ENCODE measurements around the gene RAPGEF1. TPM values are rescaled to one million over a fixed set of nuclear protein-coding genes. Genes with fewer than 3 reads are reported as not detected.

The RAPGEF1 gene
- total and polyA plus RNA-seq, 9 of the 15 experiments (the other 6 are each of a cell fraction or from before 2014, with no cell fraction given), result 0.06 to 44.1 (median 19.9) TPM

DNA sequence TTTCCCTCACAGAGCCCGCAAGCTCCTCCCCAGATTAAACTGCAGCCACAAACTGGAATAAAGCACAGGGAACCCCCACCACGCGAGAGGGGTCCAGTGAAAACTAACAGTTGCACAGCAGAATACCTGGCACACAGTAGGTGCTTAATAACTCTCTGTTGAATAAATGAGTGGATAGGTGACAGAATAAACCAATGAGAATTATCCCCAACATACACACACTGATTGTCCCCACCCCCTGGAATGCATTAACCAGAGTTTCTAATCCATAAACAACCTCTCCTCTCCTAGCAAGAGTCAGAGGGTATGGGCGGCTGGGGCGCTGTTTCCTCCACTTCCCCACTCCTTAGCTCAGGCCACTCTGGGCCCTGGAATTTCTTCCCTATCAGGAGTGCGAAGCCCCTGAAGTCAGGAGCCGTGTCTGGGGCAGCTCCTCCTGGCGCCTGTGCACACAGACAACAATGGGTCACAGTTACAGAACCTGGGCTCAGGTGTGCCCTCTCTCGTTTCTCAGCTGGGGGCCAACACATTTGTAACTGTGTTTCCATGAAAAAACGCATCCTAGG, 27.6 kb downstream of the RAPGEF1 start:
- H3K9me1 ChIP-seq (ENCODE audit: control insufficient read depth, insufficient read depth, low read length), result no peaks in the 10 kb centered on the region
- H3K27ac ChIP-seq (ENCODE audit: extremely low read depth, low read depth, low read length), result no peak overlapping the region
- peaks cover 15% of the 10 kb centered on the region for H4K20me1 ChIP-seq (replicated peaks; ENCODE audit: control insufficient read depth, insufficient read depth, low read length)
- in situ Hi-C loops (cut with MboI) (loop anchor here (25.0 kb wide), 1 partner anchor 1000 kb away; no protein-coding TSS in a partner anchor), intact Hi-C loops (cut with micrococcal nuclease) (no loop called here)
- BruUV-seq (replicated peaks), result no TSS peak
- H3K36me3 ChIP-seq (ENCODE audit: control insufficient read depth, insufficient read depth, low read length), result no peaks in the 10 kb centered on the region
- 75% methylated on average over 10 of the region's 10 CpGs for WGBS (ENCODE audit: insufficient coverage, low coverage, missing lambda C conversion rate)
- TF ChIP-seq ZKSCAN1 (IDR thresholded peaks at IDR 0.05; ENCODE audit: low read depth, low read length) (peak; percentile 69), RBM22 (IDR thresholded peaks at IDR 0.05; ENCODE audit: low read depth, low read length, poor library complexity, severe bottlenecking) (no peak)
- no peak overlapping the region for H3K4me3 ChIP-seq
- H3K4me1 ChIP-seq (replicated peaks in 1 of 2; ENCODE audit: control insufficient read depth in 2 of 2, insufficient read depth in 2 of 2, low read length in 2 of 2), result peaks cover 6 to 11% of the 10 kb centered on the region in 2 experiments; a peak in 4 of 5 replicates
- POLR2A ChIA-PET, result no interaction called here
- peaks cover 4% of the 10 kb centered on the region; the same call in 2 of the 3 replicates for H3K79me2 ChIP-seq (ENCODE audit: control insufficient read depth, insufficient read depth, low read length)
- no peaks in the 10 kb centered on the region for H3K9me3 ChIP-seq (replicated peaks; ENCODE audit: control insufficient read depth, insufficient read depth, low read depth, low read length)
- CTCF ChIA-PET (ENCODE audit: low intra/inter-chr PET ratio), result no interaction called here
- FAIRE-seq (no peak), DNase-seq (ENCODE audit: extremely low read depth in 1 of 4, low spot score in 3 of 4) (no peak), ATAC-seq (no peak)
- no peaks in the 10 kb centered on the region for H3K27me3 ChIP-seq (ENCODE audit: control insufficient read depth in 2 of 2, insufficient read depth in 2 of 2, low read length in 2 of 2)
- H3K9ac ChIP-seq (ENCODE audit: insufficient read depth in 1 of 2, low read depth in 2 of 2, low read length in 2 of 2), result no peak overlapping the region
- H2AFZ ChIP-seq (ENCODE audit: low read depth, low read length), result no peak overlapping the region
- no peak overlapping the region for H3K4me2 ChIP-seq (ENCODE audit: insufficient read depth, low read length)

DNA sequence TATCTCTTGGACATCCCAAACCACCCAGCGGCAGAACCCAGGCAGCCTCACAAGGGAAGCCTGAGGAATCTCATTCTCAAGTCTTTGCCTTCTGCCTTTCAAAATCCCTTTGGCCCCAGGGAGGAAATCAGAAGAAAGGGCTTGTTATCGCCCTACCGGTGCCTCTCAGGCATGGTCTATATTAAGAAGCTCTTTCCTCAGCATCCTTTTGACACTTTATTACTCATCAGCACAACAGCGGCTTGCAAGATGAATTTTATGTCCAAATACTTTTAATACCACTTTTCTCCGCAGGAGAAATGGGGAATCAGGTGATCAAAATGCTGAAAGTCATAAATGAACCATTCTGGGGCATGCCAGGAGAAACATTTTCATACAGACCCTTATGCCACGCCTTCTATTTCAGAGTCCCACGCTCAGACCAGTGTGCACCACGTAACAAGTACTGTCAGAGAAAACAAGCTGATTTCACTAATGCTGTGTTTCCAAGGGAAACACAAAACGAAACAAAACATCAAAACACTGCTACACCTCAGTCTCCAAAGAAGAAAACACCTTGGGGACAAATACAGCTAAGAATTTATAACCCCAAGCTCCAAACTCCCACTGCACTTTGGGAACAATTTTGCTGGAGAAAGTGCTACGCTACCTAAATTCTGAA, 30.0 kb downstream of the RAPGEF1 start:
- Histone ChIP-seq H3K79me2 (ENCODE audit: control insufficient read depth, insufficient read depth, low read length) (peaks cover 18% of the 10 kb centered on the region), H3K4me1 (replicated peaks in 1 of 2; ENCODE audit: control insufficient read depth in 2 of 2, insufficient read depth in 2 of 2, low read length in 2 of 2) (peaks cover 6 to 16% of the 10 kb centered on the region in 2 experiments; a peak in 4 of 5 replicates), H3K4me2 (ENCODE audit: insufficient read depth, low read length) (no peak overlapping the region), H3K9me3 (replicated peaks; ENCODE audit: control insufficient read depth, insufficient read depth, low read depth, low read length) (no peaks in the 10 kb centered on the region), H3K27me3 (ENCODE audit: control insufficient read depth in 2 of 2, insufficient read depth in 2 of 2, low read length in 2 of 2) (no peaks in the 10 kb centered on the region), H3K36me3 (ENCODE audit: control insufficient read depth, insufficient read depth, low read length) (no peaks in the 10 kb centered on the region; the same call in 2 of the 3 replicates), H3K27ac (ENCODE audit: extremely low read depth, low read depth, low read length) (no peak overlapping the region), H3K9me1 (ENCODE audit: control insufficient read depth, insufficient read depth, low read length) (no peaks in the 10 kb centered on the region), H4K20me1 (replicated peaks; ENCODE audit: control insufficient read depth, insufficient read depth, low read length) (peaks cover 11% of the 10 kb centered on the region), H3K9ac (ENCODE audit: insufficient read depth in 1 of 2, low read depth in 2 of 2, low read length in 2 of 2) (no peak overlapping the region), H2AFZ (ENCODE audit: low read depth, low read length) (no peak overlapping the region), H3K4me3 (no peak overlapping the region)
- ChIA-PET POLR2A (interaction anchor here (0.7 to 1.8 kb wide), 4 partner anchors 8 to 40 kb away, joined by 3 to 7 read pairs (median 3); no protein-coding TSS in a partner anchor), CTCF (ENCODE audit: low intra/inter-chr PET ratio) (no interaction called here)
- no peak for FAIRE-seq
- peak; percentile 16; the same call in 1 of the 2 replicates for TF ChIP-seq RFX1 (IDR thresholded peaks at IDR 0.05)
- no peak for TF ChIP-seq SREBF2 (CRISPR knock-in tag; IDR thresholded peaks at IDR 0.05)
- no peak for TF ChIP-seq ZNF79 (CRISPR knock-in tag; IDR thresholded peaks at IDR 0.05; ENCODE audit: low read depth)
- TF ChIP-seq ZFPM2 (CRISPR knock-in tag; IDR thresholded peaks at IDR 0.05), result no peak
- TF ChIP-seq, protein P1, sequence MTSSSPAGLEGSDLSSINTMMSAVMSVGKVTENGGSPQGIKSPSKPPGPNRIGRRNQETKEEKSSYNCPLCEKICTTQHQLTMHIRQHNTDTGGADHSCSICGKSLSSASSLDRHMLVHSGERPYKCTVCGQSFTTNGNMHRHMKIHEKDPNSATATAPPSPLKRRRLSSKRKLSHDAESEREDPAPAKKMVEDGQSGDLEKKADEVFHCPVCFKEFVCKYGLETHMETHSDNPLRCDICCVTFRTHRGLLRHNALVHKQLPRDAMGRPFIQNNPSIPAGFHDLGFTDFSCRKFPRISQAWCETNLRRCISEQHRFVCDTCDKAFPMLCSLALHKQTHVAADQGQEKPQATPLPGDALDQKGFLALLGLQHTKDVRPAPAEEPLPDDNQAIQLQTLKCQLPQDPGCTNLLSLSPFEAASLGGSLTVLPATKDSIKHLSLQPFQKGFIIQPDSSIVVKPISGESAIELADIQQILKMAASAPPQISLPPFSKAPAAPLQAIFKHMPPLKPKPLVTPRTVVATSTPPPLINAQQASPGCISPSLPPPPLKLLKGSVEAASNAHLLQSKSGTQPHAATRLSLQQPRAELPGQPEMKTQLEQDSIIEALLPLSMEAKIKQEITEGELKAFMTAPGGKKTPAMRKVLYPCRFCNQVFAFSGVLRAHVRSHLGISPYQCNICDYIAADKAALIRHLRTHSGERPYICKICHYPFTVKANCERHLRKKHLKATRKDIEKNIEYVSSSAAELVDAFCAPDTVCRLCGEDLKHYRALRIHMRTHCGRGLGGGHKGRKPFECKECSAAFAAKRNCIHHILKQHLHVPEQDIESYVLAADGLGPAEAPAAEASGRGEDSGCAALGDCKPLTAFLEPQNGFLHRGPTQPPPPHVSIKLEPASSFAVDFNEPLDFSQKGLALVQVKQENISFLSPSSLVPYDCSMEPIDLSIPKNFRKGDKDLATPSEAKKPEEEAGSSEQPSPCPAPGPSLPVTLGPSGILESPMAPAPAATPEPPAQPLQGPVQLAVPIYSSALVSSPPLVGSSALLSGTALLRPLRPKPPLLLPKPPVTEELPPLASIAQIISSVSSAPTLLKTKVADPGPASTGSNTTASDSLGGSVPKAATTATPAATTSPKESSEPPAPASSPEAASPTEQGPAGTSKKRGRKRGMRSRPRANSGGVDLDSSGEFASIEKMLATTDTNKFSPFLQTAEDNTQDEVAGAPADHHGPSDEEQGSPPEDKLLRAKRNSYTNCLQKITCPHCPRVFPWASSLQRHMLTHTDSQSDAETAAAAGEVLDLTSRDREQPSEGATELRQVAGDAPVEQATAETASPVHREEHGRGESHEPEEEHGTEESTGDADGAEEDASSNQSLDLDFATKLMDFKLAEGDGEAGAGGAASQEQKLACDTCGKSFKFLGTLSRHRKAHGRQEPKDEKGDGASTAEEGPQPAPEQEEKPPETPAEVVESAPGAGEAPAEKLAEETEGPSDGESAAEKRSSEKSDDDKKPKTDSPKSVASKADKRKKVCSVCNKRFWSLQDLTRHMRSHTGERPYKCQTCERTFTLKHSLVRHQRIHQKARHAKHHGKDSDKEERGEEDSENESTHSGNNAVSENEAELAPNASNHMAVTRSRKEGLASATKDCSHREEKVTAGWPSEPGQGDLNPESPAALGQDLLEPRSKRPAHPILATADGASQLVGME (CRISPR knock-in tag; IDR thresholded peaks at IDR 0.05), result no peak
- no peak for TF ChIP-seq POU5F1 (IDR thresholded peaks at IDR 0.05; ENCODE audit: borderline replicate concordance, low read depth, low read length, partially characterized antibody)
- in situ Hi-C loops (cut with MboI), result loop anchor here (25.0 kb wide), 1 partner anchor 998 kb away; no protein-coding TSS in a partner anchor
- ATAC-seq, result no peak
- DNase-seq (ENCODE audit: extremely low read depth in 1 of 4, low spot score in 3 of 4), result no peak
- no TSS peak for BruUV-seq (replicated peaks)
- 69% methylated on average over 10 of the region's 10 CpGs for WGBS (ENCODE audit: insufficient coverage, low coverage, missing lambda C conversion rate)
- intact Hi-C loops (cut with micrococcal nuclease), result no loop called here
